ENCODE measurements around the gene OBSCN. TPM values are rescaled to one million over a fixed set of nuclear protein-coding genes. Genes with fewer than 3 reads are reported as not detected.

OBSCN gene
- total RNA-seq, 1 experiment from 2014 or later, result 5.6 TPM

DNA sequence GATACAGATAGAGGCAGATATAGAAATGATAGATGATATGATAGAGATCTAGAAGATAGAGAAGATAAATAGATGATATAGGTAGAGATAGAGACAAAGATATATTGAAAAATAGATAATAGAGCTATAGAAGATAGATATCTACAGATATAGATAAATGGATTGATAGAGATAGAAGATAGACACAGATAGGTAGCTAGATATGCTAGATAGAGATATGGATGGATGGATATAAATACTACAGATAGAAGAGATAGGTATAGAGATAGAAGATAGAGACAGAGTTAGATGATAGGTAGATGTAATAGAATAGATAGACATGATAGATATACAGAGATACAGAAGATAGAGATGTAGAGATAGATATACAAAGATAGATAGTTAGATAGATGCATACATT is 177.4 kb downstream of the OBSCN start:
- Mint-ChIP-seq H3K36me3 (ENCODE audit: insufficient read depth, unreplicated experiment) (no peaks in the 10 kb centered on the region), H3K4me1 (ENCODE audit: low read depth, unreplicated experiment) (no peaks in the 10 kb centered on the region), H3K4me3 (ENCODE audit: unreplicated experiment) (no peak overlapping the region), H3K27me3 (ENCODE audit: insufficient read depth, unreplicated experiment) (peaks cover 2% of the 10 kb centered on the region), H3K9me3 (ENCODE audit: unreplicated experiment) (no peaks in the 10 kb centered on the region), H3K27ac (ENCODE audit: unreplicated experiment) (no peak overlapping the region)
- Histone ChIP-seq H3K4me3 (ENCODE audit: low read depth, low read length) (no peak overlapping the region), H3K4me1 (no peaks in the 10 kb centered on the region), H3K9me3 (no peaks in the 10 kb centered on the region), H3K36me3 (ENCODE audit: control insufficient read depth, insufficient read depth, low read length) (no peaks in the 10 kb centered on the region), H3K27me3 (replicated peaks; ENCODE audit: control insufficient read depth, insufficient read depth, low read length) (no peaks in the 10 kb centered on the region)
- intact Hi-C loops (cut with micrococcal nuclease; ENCODE audit: unreplicated experiment), result no loop called here
- TF ChIP-seq CTCF (IDR thresholded peaks at IDR 0.05; ENCODE audit: insufficient read depth in 1 of 2, low read depth in 1 of 2, low read length in 1 of 2, severe bottlenecking in 1 of 2, unreplicated experiment in 1 of 2), result no peak
- DNase-seq, result no peak
- ChIA-PET POLR2A (no interaction called here), CTCF (no interaction called here)
- no TSS peak for BruUV-seq (replicated peaks)

- H3K4me3 Mint-ChIP-seq (ENCODE audit: unreplicated experiment), result no peak overlapping the region
- ChIA-PET POLR2A (no interaction called here), CTCF (interaction anchor here (0.6 kb wide), 1 partner anchor 222 kb away, joined by 5 read pairs; the partner anchor contains the start of gene IBA57)
- no peak for DNase-seq
- Histone ChIP-seq H3K4me1 (no peaks in the 10 kb centered on the region), H3K36me3 (ENCODE audit: control insufficient read depth, insufficient read depth, low read length) (no peaks in the 10 kb centered on the region), H3K27me3 (replicated peaks; ENCODE audit: control insufficient read depth, insufficient read depth, low read length) (no peaks in the 10 kb centered on the region), H3K4me3 (ENCODE audit: low read depth, low read length) (no peak overlapping the region), H3K9me3 (no peaks in the 10 kb centered on the region)
- no peaks in the 10 kb centered on the region for H3K9me3 Mint-ChIP-seq (ENCODE audit: unreplicated experiment)
- H3K4me1 Mint-ChIP-seq (ENCODE audit: low read depth, unreplicated experiment), result no peaks in the 10 kb centered on the region
- no peak for TF ChIP-seq CTCF (IDR thresholded peaks at IDR 0.05; ENCODE audit: insufficient read depth in 1 of 2, low read depth in 1 of 2, low read length in 1 of 2, severe bottlenecking in 1 of 2, unreplicated experiment in 1 of 2)
- intact Hi-C loops (cut with micrococcal nuclease; ENCODE audit: unreplicated experiment), result no loop called here
- BruUV-seq (replicated peaks), result no TSS peak
- peaks cover 2% of the 10 kb centered on the region for H3K27me3 Mint-ChIP-seq (ENCODE audit: insufficient read depth, unreplicated experiment)
- no peak overlapping the region for H3K27ac Mint-ChIP-seq (ENCODE audit: unreplicated experiment)
- peaks cover 14% of the 10 kb centered on the region for H3K36me3 Mint-ChIP-seq (ENCODE audit: insufficient read depth, unreplicated experiment)
These were observed 179.5 kb downstream of the OBSCN start for GRCh38 chr1:228387321-228387720.

- intact Hi-C loops (cut with micrococcal nuclease; ENCODE audit: unreplicated experiment), result loop anchor here (5.0 kb wide), 1 partner anchor 123 kb away; no protein-coding TSS in a partner anchor
- no peak for TF ChIP-seq CTCF (IDR thresholded peaks at IDR 0.05; ENCODE audit: insufficient read depth in 1 of 2, low read depth in 1 of 2, low read length in 1 of 2, severe bottlenecking in 1 of 2, unreplicated experiment in 1 of 2)
- POLR2A ChIA-PET, result interaction anchor here (1.1 kb wide), 1 partner anchor 16 kb away, joined by 7 read pairs; the partner anchor contains the start of gene TRIM11
- peaks cover 2% of the 10 kb centered on the region for H3K27me3 Mint-ChIP-seq (ENCODE audit: insufficient read depth, unreplicated experiment)
- CTCF ChIA-PET, result no interaction called here
- H3K27ac Mint-ChIP-seq (ENCODE audit: unreplicated experiment), result no peak overlapping the region
- no peaks in the 10 kb centered on the region for H3K27me3 ChIP-seq (replicated peaks; ENCODE audit: control insufficient read depth, insufficient read depth, low read length)
- no peak overlapping the region for H3K4me3 ChIP-seq (ENCODE audit: low read depth, low read length)
- H3K4me1 Mint-ChIP-seq (ENCODE audit: low read depth, unreplicated experiment), result no peaks in the 10 kb centered on the region
- H3K4me1 ChIP-seq, result no peaks in the 10 kb centered on the region
- peaks cover 41% of the 10 kb centered on the region for H3K36me3 Mint-ChIP-seq (ENCODE audit: insufficient read depth, unreplicated experiment)
- H3K36me3 ChIP-seq (ENCODE audit: control insufficient read depth, insufficient read depth, low read length), result no peaks in the 10 kb centered on the region
- DNase-seq, result no peak
- no peaks in the 10 kb centered on the region for H3K9me3 ChIP-seq
- no peaks in the 10 kb centered on the region for H3K9me3 Mint-ChIP-seq (ENCODE audit: unreplicated experiment)
- no TSS peak for BruUV-seq (replicated peaks)
- H3K4me3 Mint-ChIP-seq (ENCODE audit: unreplicated experiment), result no peak overlapping the region
These were observed 182.8 kb downstream of the OBSCN start for GRCh38 chr1:228390649-228391048.
